IMR-90 (cell line): ENCODE measurements around the gene PRSS8. TPM values are rescaled to one million over a fixed set of nuclear protein-coding genes. Genes with fewer than 3 reads are reported as not detected.

ENCODE experiments used
- ATAC-seq: fragments of 200-7000 bp; cut with Tn5 transposase; 2 replicates; pipeline ENCODE4 v1.9.1; 2020; ENCODE audit warnings: low read depth, mild to moderate bottlenecking, moderate library complexity
- BruUV-seq: library from RNA; stranded (reverse); fragments of 400-500 nt; replicated peaks from 2 replicates; lab custom pipeline; 2021; lab: Mats Ljungman, UMichigan
- CTCF ChIA-PET: fragments of 300-600 bp; formaldehyde crosslinking; extraction: SDS; loops from one replicate; lab custom pipeline; 2021; ENCODE audit warnings: antibody characterized with exemption; lab: Yijun Ruan, JAX
- POLR2A ChIA-PET: fragments of 300-600 bp; sonication (Branson Sonifier 250); formaldehyde crosslinking; loops from one replicate; lab custom pipeline; 2022; ENCODE audit warnings: antibody characterized with exemption; ENCODE audit not compliant: unreplicated experiment; lab: Charles Lee
- DNase-seq: peaks from one replicate; pipeline ENCODE4 v3.0.0; 2013
- H2AFZ ChIP-seq: replicated peaks from 2 replicates; pipeline ENCODE3; 2013; ENCODE audit warnings: low read length, mild to moderate bottlenecking; ENCODE audit not compliant: poor library complexity
- H2AK5ac ChIP-seq: 2 replicates; pipeline ENCODE4 v1.6.1; 2013; ENCODE audit warnings: low read depth, low read length, inconsistent platforms
- H2AK9ac ChIP-seq: replicated peaks from 2 replicates; pipeline ENCODE3; 2013; ENCODE audit warnings: mild to moderate bottlenecking, low read depth, low read length, moderate library complexity; ENCODE audit not compliant: poor library complexity
- H2BK120ac ChIP-seq: 2 replicates; pipeline ENCODE4 v1.6.1; 2013; ENCODE audit warnings: low read depth, low read length, inconsistent platforms
- H2BK15ac ChIP-seq: 3 replicates; pipeline ENCODE4 v1.6.1; 2013; ENCODE audit warnings: low read depth, low read length, inconsistent platforms
- H2BK20ac ChIP-seq: 2 replicates; pipeline ENCODE4 v1.6.1; 2013; ENCODE audit warnings: low read depth, mild to moderate bottlenecking, inconsistent platforms, low read length, moderate library complexity
- H2BK5ac ChIP-seq: 2 replicates; pipeline ENCODE4 v1.6.1; 2013; ENCODE audit warnings: mild to moderate bottlenecking, low read depth, low read length, inconsistent platforms; ENCODE audit not compliant: poor library complexity, severe bottlenecking
- H3K14ac ChIP-seq: replicated peaks from 2 replicates; pipeline ENCODE4 v1.6.1; 2013; ENCODE audit warnings: low read depth, low read length, inconsistent platforms
- H3K18ac ChIP-seq: 2 replicates; pipeline ENCODE4 v1.6.1; 2013; ENCODE audit warnings: low read depth, low read length, control low read depth
- H3K23ac ChIP-seq: 2 replicates; pipeline ENCODE4 v1.6.1; 2013; ENCODE audit warnings: low read depth, low read length, inconsistent platforms
- H3K27ac ChIP-seq: 2 replicates; pipeline ENCODE4 v1.5.1; 2013; ENCODE audit warnings: mild to moderate bottlenecking, control low read depth, low read length; ENCODE audit not compliant: insufficient read depth
- H3K27me3 ChIP-seq: 2 replicates; pipeline ENCODE4 v1.6.1; 2013; ENCODE audit warnings: low read length; ENCODE audit not compliant: control insufficient read depth, insufficient read depth
- H3K36me3 ChIP-seq: 2 replicates; pipeline ENCODE4 v1.6.1; 2013; ENCODE audit warnings: low read length, mixed read lengths; ENCODE audit not compliant: control insufficient read depth, insufficient read depth
- H3K4ac ChIP-seq: 2 replicates; pipeline ENCODE4 v1.6.1; 2013; ENCODE audit warnings: low read depth, low read length, inconsistent platforms
- H3K4me1 ChIP-seq: 2 replicates; pipeline ENCODE4 v1.6.1; 2013; ENCODE audit warnings: low read length, mixed read lengths; ENCODE audit not compliant: control insufficient read depth, insufficient read depth
- H3K4me2 ChIP-seq: 2 replicates; pipeline ENCODE4 v1.6.1; 2013; ENCODE audit warnings: low read depth, mild to moderate bottlenecking, control low read depth, low read length, moderate library complexity
- H3K4me3 ChIP-seq: 2 replicates; pipeline ENCODE4 v1.5.1; 2013; ENCODE audit warnings: low read depth, mild to moderate bottlenecking, control low read depth, low read length, moderate library complexity; ENCODE audit not compliant: insufficient read depth
- H3K56ac ChIP-seq: 2 replicates; pipeline ENCODE4 v1.6.1; 2013; ENCODE audit warnings: low read length, inconsistent platforms; ENCODE audit not compliant: insufficient read depth; ENCODE audit errors: extremely low read depth
- H3K79me1 ChIP-seq, 2 experiments: 2 replicates each; pipeline ENCODE4 v1.6.1; 2013; ENCODE audit warnings: low read length in 2 of 2, inconsistent platforms in 1 of 2, low read depth in 1 of 2
- H3K9ac ChIP-seq: 2 replicates; pipeline ENCODE4 v1.6.1; 2013; ENCODE audit warnings: low read depth, low read length, control low read depth
- H3K9me1 ChIP-seq: 2 replicates; pipeline ENCODE4 v1.6.1; 2013; ENCODE audit warnings: low read length, inconsistent platforms; ENCODE audit not compliant: insufficient read depth
- H3K9me3 ChIP-seq: 2 replicates; pipeline ENCODE4 v1.6.1; 2013; ENCODE audit warnings: low read length; ENCODE audit not compliant: control insufficient read depth, insufficient read depth
- H4K20me1 ChIP-seq: 2 replicates; pipeline ENCODE4 v1.6.1; 2013; ENCODE audit warnings: low read length, inconsistent platforms; ENCODE audit not compliant: insufficient read depth
- H4K5ac ChIP-seq: 2 replicates; pipeline ENCODE4 v1.6.1; 2013; ENCODE audit warnings: mild to moderate bottlenecking, low read depth, low read length, control low read depth
- H4K8ac ChIP-seq, 2 experiments: 2 replicates each; pipeline ENCODE4 v1.6.1; 2013; ENCODE audit warnings: low read depth in 2 of 2, low read length in 2 of 2, control low read depth in 1 of 2, inconsistent platforms in 1 of 2
- H4K91ac ChIP-seq: 2 replicates; pipeline ENCODE4 v1.6.1; 2013; ENCODE audit warnings: low read depth, low read length, inconsistent platforms; ENCODE audit not compliant: insufficient read depth
- BHLHE40 ChIP-seq: fragments of 150-350 bp; IDR thresholded peaks from 2 replicates; pipeline ENCODE4 v1.6.1; 2016; ENCODE audit warnings: mild to moderate bottlenecking, low read depth, low read length
- CEBPB ChIP-seq: IDR thresholded peaks from 2 replicates; pipeline ENCODE4 v1.6.1; 2012; ENCODE audit warnings: low read depth, low read length, improper control_type of control experiment
- CHD1 ChIP-seq: IDR thresholded peaks from 2 replicates; pipeline ENCODE4 v1.6.1; 2012; ENCODE audit warnings: low read depth, low read length, improper control_type of control experiment
- CTCF ChIP-seq: conservative IDR thresholded peaks from 2 replicates; pipeline ENCODE4 v1.5.1; 2012; ENCODE audit warnings: mild to moderate bottlenecking, low read depth, low read length, improper control_type of control experiment
- FOS ChIP-seq: fragments of 150-350 bp; IDR thresholded peaks from 2 replicates; pipeline ENCODE4 v1.6.1; 2016; ENCODE audit warnings: low read depth, low read length
- MAFK ChIP-seq: IDR thresholded peaks from 2 replicates; pipeline ENCODE4 v1.6.1; 2012; ENCODE audit warnings: low read depth, low read length, improper control_type of control experiment
- MXI1 ChIP-seq: IDR thresholded peaks from 2 replicates; pipeline ENCODE4 v1.6.1; 2012; ENCODE audit warnings: low read depth, mild to moderate bottlenecking, low read length, moderate library complexity, borderline replicate concordance
- RCOR1 ChIP-seq: IDR thresholded peaks from 2 replicates; pipeline ENCODE4 v1.6.1; 2012; ENCODE audit warnings: mild to moderate bottlenecking, low read length, improper control_type of control experiment; ENCODE audit not compliant: insufficient replicate concordance
- RFX5 ChIP-seq: IDR thresholded peaks from 2 replicates; pipeline ENCODE4 v1.8.0; 2012; ENCODE audit warnings: low read depth, mild to moderate bottlenecking, low read length, moderate library complexity
- SMC3 ChIP-seq: fragments of 150-350 bp; IDR thresholded peaks from 2 replicates; pipeline ENCODE4 v1.6.1; 2016; ENCODE audit warnings: low read depth, mild to moderate bottlenecking, antibody characterized with exemption, low read length, moderate library complexity
- WGBS, 2 experiments: methylation state at CpG; one replicate each; pipeline versions ENCODE4 v1.1.5 to v1.1.7; 2013; ENCODE audit warnings: missing lambda C conversion rate in 2 of 2; ENCODE audit not compliant: insufficient read length in 1 of 2; ENCODE audit errors: extremely low coverage in 2 of 2; 5-methylcytosine and 5-hydroxymethylcytosine counted together
- dilution Hi-C: fragments of 300-500 bp; cut with HindIII; formaldehyde crosslinking; loops from one replicate; pipeline ENCODE4 v1.14.3; 2018; ENCODE audit warnings: low sequenced_read_pairs; ENCODE audit not compliant: unreplicated experiment
- in situ Hi-C: fragments of 300-500 bp; cut with MboI; formaldehyde crosslinking; loops from 3 replicates; pipeline ENCODE4 v1.14.3; 2019; ENCODE audit warnings: low sequenced_read_pairs, inconsistent platforms, mixed read lengths
- intact Hi-C: fragments of 100-400 bp; cut with micrococcal nuclease; formaldehyde crosslinking; loops from 2 replicates; pipeline ENCODE4 v1.10.0; 2022
- polyA plus RNA-seq, 3 experiments: library from polyadenylated mRNA; depleted of rRNA; stranded (reverse); fragments of >200 nt; gene quantifications; 2 replicates each; pipeline ENCODE4 v1.2.3, GENCODE V29; 2012; ENCODE audit warnings: low replicate concordance in 1 of 3
- total RNA-seq: library from RNA; depleted of rRNA; stranded (reverse); fragments of >200 nt; gene quantifications from 2 replicates; pipeline ENCODE4 v1.2.3, GENCODE V29; 2012
- TF ChIP-seq, protein P1 (sequence below): fragments of 150-350 bp; IDR thresholded peaks from 2 replicates; pipeline ENCODE4 v1.6.1; 2017; ENCODE audit warnings: mild to moderate bottlenecking, antibody characterized with exemption, low read length, low read depth

Gene PRSS8
- total and polyA plus RNA-seq, 2 of the 4 experiments (the other 2 are of a cell fraction): not detected

- Histone ChIP-seq H3K4me2 (peak overlapping the region; percentile 98), H4K8ac (peak overlapping the region in 1 of 2 experiments; percentile 3; a peak in 1 of 4 replicates), H3K56ac (no peak overlapping the region; the same call in 1 of the 2 replicates), H3K14ac (peak overlapping the region; percentile 96), H3K9ac (peak overlapping the region; percentile 96), H4K91ac (no peak overlapping the region), H2AK9ac (peak overlapping the region; percentile 99), H3K4me3 (peak overlapping the region; percentile 91), H3K36me3 (peaks cover 21% of the 10 kb centered on the region), H4K5ac (peak overlapping the region; percentile 48), H3K27ac (peak overlapping the region; percentile 13; the same call in 1 of the 2 replicates), H3K4ac (peak overlapping the region; percentile 83), H4K20me1 (peaks cover 17% of the 10 kb centered on the region), H3K27me3 (no peaks in the 10 kb centered on the region), H2BK15ac (no peak overlapping the region), H3K9me3 (no peaks in the 10 kb centered on the region), H3K4me1 (peaks cover 3% of the 10 kb centered on the region), H3K18ac (no peak overlapping the region), H3K23ac (peak overlapping the region; percentile 90), H2BK5ac (peak overlapping the region; percentile 56), H3K79me1 (peaks cover 34 to 64% of the 10 kb centered on the region in 2 experiments; a peak in 3 of 4 replicates), H2AK5ac (peak overlapping the region; percentile 88), H3K9me1 (peaks cover 15% of the 10 kb centered on the region), H2AFZ (peak overlapping the region; percentile 73), H2BK20ac (no peak overlapping the region), H2BK120ac (no peak overlapping the region)
- ATAC-seq (no peak), DNase-seq (peak; percentile 38)
- in situ Hi-C loops: no loop called here
- CTCF ChIA-PET: no interaction called here
- intact Hi-C loops: loop anchor here (5.0 kb wide), 1 partner anchor 61 kb away; the partner anchor contains the start of gene STX4
- dilution Hi-C loops: no loop called here
- POLR2A ChIA-PET: no interaction called here
- TF ChIP-seq CHD1: no peak
- TF ChIP-seq RCOR1: no peak
- TF ChIP-seq RFX5: no peak
- TF ChIP-seq, protein P1, sequence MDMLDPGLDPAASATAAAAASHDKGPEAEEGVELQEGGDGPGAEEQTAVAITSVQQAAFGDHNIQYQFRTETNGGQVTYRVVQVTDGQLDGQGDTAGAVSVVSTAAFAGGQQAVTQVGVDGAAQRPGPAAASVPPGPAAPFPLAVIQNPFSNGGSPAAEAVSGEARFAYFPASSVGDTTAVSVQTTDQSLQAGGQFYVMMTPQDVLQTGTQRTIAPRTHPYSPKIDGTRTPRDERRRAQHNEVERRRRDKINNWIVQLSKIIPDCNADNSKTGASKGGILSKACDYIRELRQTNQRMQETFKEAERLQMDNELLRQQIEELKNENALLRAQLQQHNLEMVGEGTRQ: no peak
- no peak for TF ChIP-seq CTCF
- TF ChIP-seq MAFK: no peak
- no peak for TF ChIP-seq FOS
- no peak for TF ChIP-seq SMC3
- TF ChIP-seq CEBPB: no peak
- TF ChIP-seq MXI1: no peak
- TF ChIP-seq BHLHE40: no peak
- no TSS peak for BruUV-seq
- WGBS, 2 experiments: 20% methylated on average over 1 of the region's 17 CpGs; no CpG with 5 or more reads in 1 of the 2 experiments
These were observed 42.3 kb downstream of the PRSS8 start for GRCh38 chr16:31093132-31093703.
